K562 (cell line): ENCODE data around the gene TREM2.

Experiments
- CBFB ChIP-seq: sonication (generic); formaldehyde crosslinking; IDR thresholded peaks from 2 replicates; pipeline ENCODE4 v1.4.0; 2020; ENCODE audit warnings: mild to moderate bottlenecking, missing genetic modification reagents
- ELF4 ChIP-seq: fragments of 450-650 bp; formaldehyde crosslinking; IDR thresholded peaks from 2 replicates; pipeline ENCODE4 v1.4.0; 2022; ENCODE audit warnings: missing genetic modification characterization
- GABPA ChIP-seq: fragments of 200-800 bp; sonication (Bioruptor generic); conservative IDR thresholded peaks from 2 replicates; pipeline ENCODE4 v1.6.1; 2016; ENCODE audit warnings: low read depth, missing genetic modification characterization, missing compliant biosample characterization
- JUNB ChIP-seq: fragments of 450-650 bp; formaldehyde crosslinking; conservative IDR thresholded peaks from 2 replicates; pipeline ENCODE4 v1.4.0; 2020; ENCODE audit warnings: mild to moderate bottlenecking
- RAD21 ChIP-seq, 2 experiments: fragments of 250-450 bp in 1 of 2; fragments of 450-650 bp in 1 of 2; sonication (Bioruptor Pico) in 1 of 2; formaldehyde crosslinking in 1 of 2; IDR thresholded peaks in 1 of 2; conservative IDR thresholded peaks in 1 of 2; 2 replicates each; pipeline versions ENCODE4 v1.4.0 to v1.8.0; 2020 to 2022; ENCODE audit warnings: mild to moderate bottlenecking in 2 of 2, moderate library complexity in 1 of 2
- SMAD2 ChIP-seq: fragments of 150-350 bp; IDR thresholded peaks from 2 replicates; pipeline ENCODE4 v1.6.1; 2014; ENCODE audit warnings: low read depth, mild to moderate bottlenecking, low read length
- SP1 ChIP-seq: sonication (generic); formaldehyde crosslinking; IDR thresholded peaks from 2 replicates; pipeline ENCODE4 v1.8.1; 2022; ENCODE audit warnings: mild to moderate bottlenecking, missing genetic modification reagents
- ZNF165 ChIP-seq: fragments of 250-450 bp; sonication (Bioruptor Pico); IDR thresholded peaks from 2 replicates; pipeline ENCODE4 v1.4.0; 2020; ENCODE audit warnings: borderline replicate concordance
- ZNF24 ChIP-seq: fragments of 450-650 bp; IDR thresholded peaks from 2 replicates; pipeline ENCODE4 v1.6.1; 2016
- TF ChIP-seq, protein P1 (sequence below), 3 experiments: IDR thresholded peaks in 2 of 3; conservative IDR thresholded peaks in 1 of 3; 2 replicates each; pipeline ENCODE4 v1.5.1; 2011 to 2012; ENCODE audit warnings: low read length in 3 of 3, mild to moderate bottlenecking in 3 of 3, control low read depth in 2 of 3, improper control_type of control experiment in 1 of 3, inconsistent platforms in 1 of 3, low read depth in 1 of 3, mixed read lengths in 1 of 3, moderate library complexity in 1 of 3; ENCODE audit not compliant: insufficient read depth in 2 of 3
- TF ChIP-seq, protein P2 (sequence below): fragments of 450-650 bp; IDR thresholded peaks from 2 replicates; pipeline ENCODE4 v1.6.1; 2014; ENCODE audit warnings: low read depth, mild to moderate bottlenecking, moderate library complexity, borderline replicate concordance

DNA sequence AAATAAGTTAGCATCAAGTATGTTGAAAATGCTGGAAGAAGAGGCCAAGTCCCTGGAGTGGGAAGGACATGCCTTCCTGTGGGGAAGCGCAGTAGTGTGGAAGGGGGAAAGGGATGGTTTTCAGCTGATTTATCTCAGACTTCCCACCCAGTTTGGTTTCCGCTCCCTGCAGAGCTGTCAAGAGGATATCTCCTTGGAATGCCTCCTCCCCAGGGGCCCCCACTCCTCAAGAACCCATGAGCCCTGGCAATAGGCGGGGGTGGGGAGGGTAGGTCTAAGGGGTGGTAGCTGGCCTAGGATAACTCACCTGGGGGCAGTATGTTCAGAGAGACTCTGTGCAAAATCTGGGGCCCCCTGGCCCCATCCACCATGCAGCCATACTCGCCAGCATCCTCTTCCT lies 9.5 kb downstream of the TREM2 start:
- TF ChIP-seq GABPA (tag) (no peak), JUNB (CRISPR knock-in tag) (no peak), RAD21 (CRISPR knock-in tag; conservative IDR thresholded peaks at IDR 0.05 in 1 of 2, IDR thresholded peaks at IDR 0.05 in 1 of 2) (no peak), ELF4 (CRISPR knock-in tag) (no peak), SMAD2 (no peak), CBFB (CRISPR knock-in tag) (no peak), ZNF24 (no peak), SP1 (CRISPR knock-in tag) (no peak), ZNF165 (CRISPR knock-in tag) (no peak)
- TF ChIP-seq, protein P1, sequence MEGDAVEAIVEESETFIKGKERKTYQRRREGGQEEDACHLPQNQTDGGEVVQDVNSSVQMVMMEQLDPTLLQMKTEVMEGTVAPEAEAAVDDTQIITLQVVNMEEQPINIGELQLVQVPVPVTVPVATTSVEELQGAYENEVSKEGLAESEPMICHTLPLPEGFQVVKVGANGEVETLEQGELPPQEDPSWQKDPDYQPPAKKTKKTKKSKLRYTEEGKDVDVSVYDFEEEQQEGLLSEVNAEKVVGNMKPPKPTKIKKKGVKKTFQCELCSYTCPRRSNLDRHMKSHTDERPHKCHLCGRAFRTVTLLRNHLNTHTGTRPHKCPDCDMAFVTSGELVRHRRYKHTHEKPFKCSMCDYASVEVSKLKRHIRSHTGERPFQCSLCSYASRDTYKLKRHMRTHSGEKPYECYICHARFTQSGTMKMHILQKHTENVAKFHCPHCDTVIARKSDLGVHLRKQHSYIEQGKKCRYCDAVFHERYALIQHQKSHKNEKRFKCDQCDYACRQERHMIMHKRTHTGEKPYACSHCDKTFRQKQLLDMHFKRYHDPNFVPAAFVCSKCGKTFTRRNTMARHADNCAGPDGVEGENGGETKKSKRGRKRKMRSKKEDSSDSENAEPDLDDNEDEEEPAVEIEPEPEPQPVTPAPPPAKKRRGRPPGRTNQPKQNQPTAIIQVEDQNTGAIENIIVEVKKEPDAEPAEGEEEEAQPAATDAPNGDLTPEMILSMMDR (IDR thresholded peaks at IDR 0.05 in 2 of 3, conservative IDR thresholded peaks at IDR 0.05 in 1 of 3; ENCODE audit: insufficient read depth in 2 of 3, low read depth in 1 of 3, low read length in 3 of 3) = no peak
- TF ChIP-seq, protein P2, sequence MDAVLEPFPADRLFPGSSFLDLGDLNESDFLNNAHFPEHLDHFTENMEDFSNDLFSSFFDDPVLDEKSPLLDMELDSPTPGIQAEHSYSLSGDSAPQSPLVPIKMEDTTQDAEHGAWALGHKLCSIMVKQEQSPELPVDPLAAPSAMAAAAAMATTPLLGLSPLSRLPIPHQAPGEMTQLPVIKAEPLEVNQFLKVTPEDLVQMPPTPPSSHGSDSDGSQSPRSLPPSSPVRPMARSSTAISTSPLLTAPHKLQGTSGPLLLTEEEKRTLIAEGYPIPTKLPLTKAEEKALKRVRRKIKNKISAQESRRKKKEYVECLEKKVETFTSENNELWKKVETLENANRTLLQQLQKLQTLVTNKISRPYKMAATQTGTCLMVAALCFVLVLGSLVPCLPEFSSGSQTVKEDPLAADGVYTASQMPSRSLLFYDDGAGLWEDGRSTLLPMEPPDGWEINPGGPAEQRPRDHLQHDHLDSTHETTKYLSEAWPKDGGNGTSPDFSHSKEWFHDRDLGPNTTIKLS = no peak
